ENCODE measurements around the gene TSPY10. TPM values are rescaled to one million over a fixed set of nuclear protein-coding genes. Genes with fewer than 3 reads are reported as not detected.
"Not testable (repeated sequence)": the region's sequence is repeated elsewhere in the genome, so short reads cannot be mapped to it uniquely, and the experiment has no call there.

The TSPY10 gene
- total RNA-seq: under 0.01 TPM

- not testable (repeated sequence) for DNase-seq (ENCODE audit: low read depth in 2 of 3, low spot score in 2 of 3)
These were observed at the start of gene TSPY10 for GRCh38 chrY:9527580-9527979. TSS of gene TSPY10 (plus strand) at chrY:9527880. CDS start at chrY:9527926, 46 bp downstream.

DNA sequence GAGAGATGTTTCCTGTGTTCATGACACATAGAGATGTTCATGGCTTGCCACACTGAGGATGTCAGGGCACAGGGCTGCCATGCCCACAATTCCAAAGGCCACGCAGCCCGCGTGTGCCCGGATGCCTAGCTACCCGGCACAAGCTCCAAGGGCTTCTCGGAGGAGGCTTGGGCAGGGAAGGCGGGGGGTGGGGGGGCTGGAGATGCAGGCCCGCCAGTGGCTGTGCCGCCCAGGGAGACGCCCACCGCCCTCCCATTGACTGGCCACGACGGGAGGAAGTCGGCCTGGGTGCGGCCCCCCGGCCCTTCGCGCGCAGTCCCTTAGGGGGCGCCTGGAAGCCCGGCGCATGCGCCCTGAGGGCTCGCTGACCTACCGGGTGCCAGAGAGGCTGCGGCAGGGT, 40.7 kb upstream of the TSPY10 start, which contains the start of gene TSPY9:
Gene TSPY9, plus strand, starts transcription at position 301 of the 400 bp plus-strand sequence. Its CDS starts 46 bp downstream, at position 347.
- DNase-seq (ENCODE audit: low read depth in 2 of 3, low spot score in 2 of 3): not testable (repeated sequence)

GRCh38 chrY:9504396-9504795, 23.3 kb upstream of the TSPY10 start:
- not testable (repeated sequence) for DNase-seq (ENCODE audit: low read depth in 2 of 3, low spot score in 2 of 3)

- DNase-seq (ENCODE audit: low read depth in 2 of 3, low spot score in 2 of 3): not testable (repeated sequence)
These were observed 11.4 kb upstream of the TSPY10 start for GRCh38 chrY:9516287-9516686.

Other genes with a start within 250 kb of the TSPY10 start
- gene TSPY4, start 190.4 kb upstream of the TSPY10 start, total RNA-seq: under 0.01 TPM
- not detected for gene TSPY8, start 170.1 kb upstream of the TSPY10 start, total RNA-seq
- not detected for gene TSPY3, start 129.5 kb upstream of the TSPY10 start, total RNA-seq
- not detected for gene TSPY1, start 60.9 kb upstream of the TSPY10 start, total RNA-seq
- gene TSPY9, start 40.6 kb upstream of the TSPY10 start, total RNA-seq: not detected